GM19438 (cell line): ENCODE measurements around the gene BCAP29.

Source experiments
- ATAC-seq: cut with Tn5 transposase; IDR thresholded peaks from one replicate; pipeline ENCODE4 v1.9.1; 2021; ENCODE audit warnings: low read depth; ENCODE audit not compliant: unreplicated experiment

BCAP29 gene

DNA sequence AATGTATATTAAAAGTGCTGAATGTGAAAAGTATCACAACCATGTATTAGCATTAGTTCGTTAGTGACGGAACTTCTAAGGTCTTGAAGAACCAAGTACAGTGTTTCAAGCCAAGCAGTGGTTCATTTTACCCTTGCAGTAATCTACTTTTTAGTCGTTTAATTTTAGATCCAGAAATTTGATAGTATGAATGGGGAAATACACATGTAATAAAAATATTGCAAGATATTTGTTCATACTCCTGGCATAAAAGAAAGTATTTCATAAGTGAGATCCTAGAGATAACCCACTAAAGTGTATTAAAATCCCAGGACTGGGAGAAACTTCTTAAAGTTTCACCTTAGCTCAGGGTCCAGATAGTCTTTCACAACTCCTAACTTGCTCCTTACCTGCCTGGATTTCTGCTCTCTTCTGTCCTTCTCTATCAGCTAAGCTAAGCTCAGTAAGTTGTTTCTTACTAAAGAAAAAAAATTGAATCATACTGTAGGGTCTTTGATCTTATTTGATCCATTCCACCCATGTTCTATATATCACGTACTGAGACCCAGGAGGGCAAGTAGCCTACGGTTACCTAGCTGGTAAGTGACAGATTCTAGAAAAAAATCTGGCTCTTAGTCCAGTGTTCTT, 1.5 kb downstream of the BCAP29 start:
- ATAC-seq: no peak

DNA sequence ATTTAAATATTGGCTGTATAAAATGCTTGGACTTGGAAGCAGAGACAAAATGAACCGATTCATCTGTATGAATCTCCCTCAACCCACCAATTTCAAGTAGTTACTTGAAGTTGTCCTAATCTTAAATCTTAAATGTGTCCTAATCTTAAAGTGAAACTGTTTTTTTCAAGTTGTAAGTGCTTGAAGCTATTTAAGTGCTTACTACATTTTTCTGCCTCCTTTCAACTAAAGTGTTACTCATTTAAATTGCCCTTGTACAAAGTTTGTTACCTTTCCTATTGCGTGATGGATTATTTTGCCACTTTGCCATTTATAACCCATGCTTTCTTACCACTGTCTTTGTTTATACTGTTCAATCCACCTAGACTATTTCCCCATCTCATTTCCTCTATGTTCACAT, 2.8 kb downstream of the BCAP29 start:
- no peak for ATAC-seq

DNA sequence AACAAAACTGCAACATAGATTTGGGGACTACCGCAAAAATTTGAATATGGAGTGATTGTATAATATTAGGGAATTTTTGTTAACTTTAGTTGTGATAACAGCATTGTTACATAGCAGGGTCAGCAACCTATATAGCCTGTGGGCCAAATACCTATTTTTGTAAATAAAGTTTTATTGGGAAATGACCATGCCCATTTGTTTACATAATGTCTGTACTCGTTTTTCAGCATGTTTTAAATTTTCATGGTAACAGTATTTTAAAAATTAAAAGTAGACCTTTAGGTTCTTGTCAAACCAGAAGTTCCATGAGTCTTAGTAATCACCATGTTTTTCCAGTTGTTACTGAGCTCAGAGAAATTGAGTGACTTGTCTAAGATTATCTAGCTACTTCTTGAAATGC, 4.7 kb downstream of the BCAP29 start:
- ATAC-seq: no peak

DNA sequence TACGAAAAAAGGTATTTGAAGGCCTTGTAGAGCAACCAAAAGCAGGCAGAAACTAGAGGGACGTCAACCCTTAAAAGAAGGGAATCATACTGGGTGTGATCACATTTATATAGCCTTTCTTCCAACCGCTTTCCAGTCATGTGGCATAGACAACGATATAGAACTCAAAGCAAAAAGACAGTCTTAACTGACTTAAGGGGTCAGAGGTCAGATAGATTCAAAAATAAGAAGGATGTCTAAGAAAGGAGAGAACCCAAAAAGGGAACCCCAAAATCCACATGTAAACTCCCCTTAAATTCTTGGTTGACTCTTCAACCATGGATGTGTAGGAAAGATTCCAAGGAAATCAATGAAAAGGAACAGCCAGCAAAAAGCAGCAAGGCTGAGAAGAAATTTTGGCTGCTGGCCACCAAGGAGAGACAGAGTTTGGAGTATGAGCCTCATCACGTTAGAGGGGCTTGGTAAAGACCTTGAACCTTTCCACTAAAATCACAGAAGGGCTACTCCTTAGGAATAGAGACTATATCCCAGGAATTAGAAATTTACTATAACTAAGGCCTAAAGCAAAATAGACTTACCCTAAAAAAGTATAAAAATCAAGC, 8.6 kb downstream of the BCAP29 start:
- ATAC-seq: no peak

DNA sequence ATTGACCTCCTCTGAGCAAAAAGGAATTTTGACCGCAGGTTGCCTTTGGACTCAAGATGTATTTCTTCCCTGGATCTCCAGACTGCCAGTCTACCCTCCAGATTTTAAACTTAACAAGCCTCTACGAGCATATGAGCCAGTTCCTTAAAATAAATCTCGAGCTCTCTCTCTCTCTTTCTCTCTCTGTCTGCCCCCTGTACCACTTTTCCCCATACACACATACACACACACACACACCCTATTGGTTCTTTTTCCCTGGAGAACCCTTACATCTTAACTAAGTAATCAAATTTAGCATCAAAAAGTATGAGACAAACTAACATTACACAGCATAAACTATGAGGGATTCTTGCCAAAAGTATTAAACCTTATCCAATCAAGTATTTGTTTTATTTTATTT, 11.4 kb downstream of the BCAP29 start:
- ATAC-seq: no peak

DNA sequence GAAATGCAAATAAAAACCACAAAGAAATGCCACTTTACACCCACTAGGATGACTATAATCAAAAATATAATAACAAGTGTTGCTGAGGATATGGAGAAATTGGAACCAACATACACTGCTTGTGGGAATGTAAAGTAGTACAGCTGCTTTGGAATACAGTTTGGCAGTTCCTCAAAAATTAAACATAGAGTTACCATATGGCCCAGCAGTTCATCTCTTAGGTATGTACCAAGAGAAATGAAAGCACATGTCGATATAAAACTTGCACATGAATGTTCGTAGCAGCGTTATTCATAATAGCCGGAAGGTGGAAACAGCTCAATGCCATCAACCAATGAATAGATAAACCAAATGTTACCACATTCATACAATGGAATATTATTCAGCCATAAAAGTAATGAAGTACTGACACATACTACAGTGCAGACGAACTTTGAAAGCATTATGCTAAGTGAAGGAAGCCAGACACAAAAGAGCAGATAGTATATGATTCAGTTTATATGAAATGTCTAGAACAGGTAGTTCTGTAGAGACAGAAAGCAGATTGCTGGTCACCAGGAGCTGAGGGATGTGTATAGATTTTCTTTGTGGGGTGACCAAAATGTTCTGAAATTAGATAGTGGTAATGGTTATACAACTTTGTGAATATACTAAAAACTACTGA, 12.4 kb downstream of the BCAP29 start:
- no peak for ATAC-seq

DNA sequence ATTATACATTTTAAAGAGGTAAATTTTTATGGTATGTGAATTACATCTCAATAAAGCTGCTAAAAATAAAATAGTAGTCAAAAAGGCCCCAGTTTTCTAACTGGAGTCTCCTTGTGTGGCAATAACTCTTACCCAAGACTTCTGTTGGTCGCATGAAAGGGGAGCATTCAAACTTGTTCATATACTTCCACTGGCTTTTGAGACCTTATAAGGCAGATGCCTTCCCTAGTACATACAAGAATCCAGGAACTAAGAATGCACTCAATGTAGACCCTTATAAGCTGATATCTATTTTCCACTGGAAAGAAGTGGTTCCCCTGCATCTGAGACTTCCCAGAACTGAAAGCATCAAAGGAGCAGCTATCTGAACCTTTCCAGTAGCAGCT, 13.0 kb downstream of the BCAP29 start:
- ATAC-seq: no peak

DNA sequence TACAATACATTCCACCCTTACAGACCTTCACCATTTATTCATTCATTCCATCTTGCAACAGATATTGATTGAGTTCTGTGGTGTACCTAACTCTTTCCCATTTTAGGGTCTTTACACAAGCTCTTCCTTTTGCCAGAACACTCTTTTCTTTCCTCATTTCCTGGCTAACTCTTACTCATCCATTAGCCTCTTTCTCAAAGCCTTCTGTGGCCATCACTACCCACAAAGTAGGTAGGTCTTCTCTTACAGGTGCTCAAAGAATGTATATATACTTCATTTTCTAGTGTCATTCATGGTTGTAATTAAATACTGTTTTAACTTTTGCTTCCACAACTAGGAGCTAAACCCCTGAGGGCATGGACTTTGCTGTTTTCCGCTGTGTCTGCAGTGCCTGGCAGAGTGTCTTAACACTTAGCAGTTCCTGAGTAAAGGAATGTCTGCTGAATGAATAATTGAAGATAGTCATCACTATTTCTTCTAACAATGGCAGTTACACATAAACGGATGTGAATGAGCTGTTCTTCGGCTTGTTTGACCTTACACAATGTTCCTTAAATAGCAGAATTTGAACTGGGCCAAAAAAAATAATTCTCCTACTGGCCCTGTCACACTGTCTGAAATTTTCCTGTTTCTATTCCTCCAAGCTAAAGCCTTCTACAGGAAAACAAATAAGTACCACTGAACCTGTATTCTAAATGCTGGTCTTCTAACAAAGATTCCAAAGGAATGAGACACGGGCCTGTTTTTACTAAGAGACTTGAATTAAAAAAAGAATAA, 15.1 kb downstream of the BCAP29 start:
- ATAC-seq: no peak

DNA sequence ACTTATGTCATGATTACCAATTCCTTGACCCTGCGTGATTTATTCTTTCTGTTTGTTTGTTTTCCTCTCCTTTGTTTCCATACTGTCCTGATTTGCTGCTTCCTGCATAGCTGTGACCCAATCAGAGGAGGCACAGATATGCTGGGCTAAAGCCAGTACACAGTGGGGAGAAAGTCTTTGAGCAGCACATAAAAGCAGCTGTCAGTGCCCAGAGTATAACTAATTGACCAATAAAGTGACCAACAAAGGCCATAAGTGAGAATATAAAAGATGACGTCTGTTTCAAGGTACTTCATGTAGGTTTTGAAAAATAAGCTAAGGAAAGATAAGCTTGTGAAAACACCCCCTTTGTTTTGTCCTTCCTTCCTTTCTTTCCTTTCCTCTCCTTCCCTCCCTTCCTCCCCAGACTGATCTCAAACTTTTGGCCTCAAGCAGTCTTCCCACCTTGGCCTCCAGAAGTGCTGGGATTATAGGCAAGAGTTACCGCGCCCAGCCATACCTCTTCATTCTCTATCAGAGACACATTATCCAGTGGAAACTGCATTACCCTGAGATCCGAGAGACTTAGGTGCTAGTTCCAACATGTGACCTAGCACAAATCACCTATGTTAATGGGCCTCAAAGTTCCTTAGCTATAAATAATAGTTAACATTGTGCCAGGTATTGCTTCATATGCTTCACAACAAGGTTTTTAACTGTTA, 17.0 kb downstream of the BCAP29 start:
- ATAC-seq: no peak

DNA sequence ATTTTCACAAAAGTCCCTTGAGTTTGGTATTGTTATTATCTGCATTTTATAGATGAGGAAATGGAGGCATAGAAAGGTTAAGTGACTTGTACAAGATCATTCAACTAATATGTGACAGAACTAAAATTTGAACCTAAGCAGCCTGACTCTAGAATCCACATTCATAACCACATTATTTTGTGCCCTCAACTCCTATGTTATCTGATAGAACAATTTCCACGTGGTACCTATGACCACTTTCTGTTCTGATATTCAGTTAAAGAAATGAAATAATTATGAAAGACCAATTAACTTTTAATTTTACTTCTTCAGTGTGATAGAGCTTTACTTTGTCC, 17.5 kb downstream of the BCAP29 start:
- no peak for ATAC-seq

DNA sequence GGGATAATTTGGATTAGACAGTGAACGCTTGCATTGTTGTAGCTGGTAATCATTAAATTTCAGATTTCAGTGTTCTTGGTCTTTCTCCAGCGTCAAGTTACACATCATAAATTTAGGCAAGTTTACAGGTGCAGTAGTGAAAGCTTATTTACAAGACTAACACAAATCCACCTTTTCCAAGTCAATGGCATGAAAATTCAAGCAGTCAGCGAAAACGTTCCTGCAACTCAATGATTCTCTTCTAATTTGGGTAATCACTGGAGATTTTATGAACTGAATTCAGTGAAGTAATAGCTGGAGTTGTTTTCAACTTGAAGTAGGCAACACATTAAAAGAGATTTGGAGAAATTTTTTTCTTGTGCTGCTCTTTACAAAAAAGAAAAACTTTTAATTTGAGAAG, 17.9 kb downstream of the BCAP29 start:
- ATAC-seq: no peak

DNA sequence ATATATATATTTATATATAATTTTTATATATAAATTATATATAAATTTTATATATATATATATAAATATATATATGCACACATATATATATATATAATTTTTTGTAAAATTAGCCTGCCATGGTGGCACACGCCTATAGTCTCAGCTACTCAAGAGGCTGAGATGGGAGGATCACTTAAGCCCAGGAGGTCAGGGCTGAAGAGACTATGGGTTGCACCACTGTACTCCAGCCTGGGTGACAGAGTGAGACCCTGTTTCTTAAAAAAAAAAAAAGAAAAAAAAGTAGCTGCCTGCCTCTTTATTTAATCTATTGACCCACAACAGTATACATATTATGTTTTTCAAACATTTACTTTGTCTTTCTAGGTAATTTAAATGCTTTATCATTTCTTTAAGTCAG, 19.2 kb downstream of the BCAP29 start:
- ATAC-seq: no peak

DNA sequence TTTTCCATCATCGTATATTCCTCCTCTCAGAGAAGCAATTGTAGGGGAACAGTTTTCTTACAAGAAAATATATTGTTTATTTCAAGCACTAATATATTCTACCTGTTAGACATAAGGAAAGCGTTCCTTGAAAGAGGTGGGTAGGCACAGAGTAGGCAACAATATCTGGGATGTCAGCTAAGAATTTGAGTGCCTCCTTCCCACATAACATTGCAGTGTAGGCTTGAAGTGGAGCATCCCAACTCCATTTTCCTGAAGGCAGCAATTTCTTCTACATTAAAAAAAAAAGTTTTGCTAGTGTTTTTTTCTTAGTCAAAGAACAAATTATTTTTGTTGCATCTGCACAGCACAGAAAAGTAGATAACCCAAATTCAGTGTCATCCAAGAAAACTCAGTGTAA, 20.8 kb downstream of the BCAP29 start:
- ATAC-seq: no peak

DNA sequence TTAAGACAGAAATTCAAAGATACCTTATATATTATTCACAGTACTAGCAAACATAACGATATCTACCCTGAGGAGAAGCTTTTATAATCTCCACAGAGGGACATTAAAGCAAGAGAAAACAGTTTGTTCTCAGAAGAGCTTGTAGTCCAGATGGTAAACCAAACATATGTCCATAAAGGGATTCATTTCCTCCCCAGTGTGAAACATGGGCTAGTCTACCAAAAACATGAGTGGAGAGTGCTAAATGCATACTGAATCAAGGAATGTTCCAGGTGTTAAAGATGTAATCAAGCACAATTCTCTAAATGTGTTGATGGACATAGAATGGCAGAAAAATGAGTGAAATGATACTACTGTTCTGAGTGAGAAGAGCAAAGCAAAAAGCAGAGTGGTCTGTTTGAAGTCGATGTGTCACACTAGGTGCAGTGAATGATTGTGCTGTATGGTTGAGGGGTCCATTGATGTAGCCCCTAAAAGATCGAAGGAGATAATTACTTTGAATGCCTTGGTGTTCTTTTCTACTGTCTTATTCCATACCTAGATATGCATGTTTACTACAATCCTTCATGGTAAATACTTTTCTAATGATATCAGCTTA, 25.3 kb downstream of the BCAP29 start:
- no peak for ATAC-seq

DNA sequence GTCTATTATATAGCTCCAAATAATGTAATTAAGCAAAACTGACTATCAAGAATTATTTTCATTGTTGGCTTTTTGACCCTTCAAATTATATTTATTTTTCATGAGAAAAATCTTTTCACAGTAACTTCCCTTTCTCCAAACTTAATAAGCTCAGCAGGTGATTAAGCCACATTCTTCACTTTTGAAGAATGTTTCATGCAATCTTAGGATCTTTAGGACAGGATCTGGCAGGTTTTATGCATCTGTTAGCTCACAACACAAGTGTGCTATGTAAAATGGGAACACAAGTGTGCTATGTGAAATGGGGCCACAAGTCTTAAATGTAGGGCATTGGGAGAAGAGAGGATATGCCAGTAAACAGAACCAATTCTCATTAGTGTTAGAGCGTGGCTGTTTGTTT, 26.3 kb downstream of the BCAP29 start:
- no peak for ATAC-seq

DNA sequence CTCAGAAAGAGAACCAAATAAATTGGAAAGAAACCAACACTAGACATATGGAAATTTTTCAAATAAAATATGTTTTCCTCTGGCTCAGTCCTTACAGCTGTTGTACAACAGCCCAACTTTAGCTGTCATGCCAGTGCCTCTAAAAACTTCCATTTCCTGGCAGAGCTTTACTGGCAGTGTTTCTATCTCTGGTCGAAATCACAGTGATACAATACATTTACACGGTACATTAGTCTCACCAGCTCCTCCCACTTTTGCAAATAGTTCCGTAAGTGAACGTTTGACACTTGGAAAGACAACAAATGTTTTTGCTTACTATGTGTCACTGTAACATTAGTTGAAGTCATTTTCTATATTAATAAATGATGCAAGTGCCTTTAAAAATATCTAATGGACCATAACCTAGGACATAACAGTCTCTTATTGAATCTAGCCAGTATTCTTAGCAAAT, 29.8 kb downstream of the BCAP29 start:
- no peak for ATAC-seq

DNA sequence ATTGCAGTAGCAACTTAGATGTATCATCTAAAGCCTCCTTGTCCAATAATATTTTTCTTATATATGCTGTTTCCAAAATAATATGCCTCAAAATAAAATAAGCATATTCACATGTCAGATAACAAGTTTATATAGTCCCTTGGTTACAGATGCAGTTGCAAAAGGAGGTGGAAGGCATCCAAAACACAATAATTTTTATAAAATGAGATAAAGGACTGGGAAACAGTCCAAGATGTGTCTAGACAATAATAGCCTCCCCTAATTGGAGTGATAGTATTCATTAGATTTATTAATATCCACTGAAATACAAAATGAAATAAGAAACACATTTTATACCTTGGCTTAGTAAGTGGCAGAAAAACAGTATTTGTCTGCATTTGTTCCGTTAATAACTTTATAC, 30.3 kb downstream of the BCAP29 start:
- no peak for ATAC-seq

DNA sequence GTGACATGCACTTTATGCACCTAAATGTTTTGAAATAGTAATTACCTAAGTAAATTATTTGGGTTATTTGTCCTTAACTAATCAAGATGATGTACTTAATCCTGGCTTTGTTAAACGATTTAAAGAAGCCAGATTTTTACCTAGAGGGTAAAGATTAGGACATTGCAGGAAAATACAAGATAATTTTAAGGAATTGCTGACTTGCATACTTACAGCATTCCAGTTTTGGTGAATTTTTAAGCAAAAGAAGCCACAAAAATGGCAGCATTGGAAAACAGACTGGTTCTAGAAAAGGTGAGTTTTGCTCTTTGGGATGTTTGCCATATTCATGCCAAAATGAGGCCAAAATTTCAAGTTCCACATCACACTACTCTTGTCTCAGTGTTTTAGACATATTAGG, 33.4 kb downstream of the BCAP29 start:
- no peak for ATAC-seq

DNA sequence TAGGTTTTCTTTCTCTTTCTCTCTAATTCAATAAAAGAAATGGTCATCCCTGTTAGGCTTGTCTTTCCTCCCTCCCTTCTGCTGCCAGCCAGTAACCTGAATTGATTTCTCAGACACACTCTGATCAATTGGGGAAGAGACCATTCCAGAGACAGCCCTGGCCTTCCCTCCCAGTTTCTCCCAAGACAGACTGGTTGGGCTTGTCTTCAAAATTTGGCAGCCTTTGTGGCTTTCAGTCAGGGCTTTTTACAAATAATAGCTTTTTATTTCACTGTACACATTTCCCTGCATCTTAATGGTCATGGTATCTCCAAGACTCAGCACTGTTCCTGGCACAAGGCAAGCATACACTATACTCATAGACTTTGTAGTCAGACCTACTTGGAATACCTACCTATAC, 33.9 kb downstream of the BCAP29 start:
- ATAC-seq: no peak

DNA sequence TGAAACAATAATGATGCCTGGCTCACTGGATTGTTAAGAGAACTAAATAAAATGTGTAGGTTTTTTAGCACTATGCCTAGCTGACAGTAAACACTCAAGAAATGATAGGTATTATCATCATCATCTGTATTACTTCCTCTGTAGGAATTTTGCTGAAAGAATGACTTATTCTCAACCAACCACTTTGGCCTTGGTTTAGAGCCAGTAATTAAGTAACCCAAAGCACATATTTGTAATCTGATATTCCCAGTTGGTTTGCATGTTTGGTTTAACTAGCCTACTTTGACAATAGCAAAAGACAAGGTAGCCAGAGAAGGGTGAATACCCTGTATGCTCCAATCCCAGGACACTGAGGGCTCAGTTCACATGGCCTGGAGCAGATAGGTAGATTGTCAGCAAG, 34.4 kb downstream of the BCAP29 start:
- no peak for ATAC-seq
